ENCODE data around the gene PKHD1. TPM values are rescaled to one million over a fixed set of nuclear protein-coding genes. Genes with fewer than 3 reads are reported as not detected.

The PKHD1 gene
- total and polyA plus RNA-seq, 2 of the 8 experiments (the other 6 are each of a cell fraction or from before 2014, with no cell fraction given), result 0.06 to 0.09 TPM

- no peak for TF ChIP-seq CHD7 (IDR thresholded peaks at IDR 0.05; ENCODE audit: insufficient replicate concordance, low read length)
- TF ChIP-seq ATF2 (IDR thresholded peaks at IDR 0.05; ENCODE audit: low read length), result no peak
- no peak for TF ChIP-seq POLR2AphosphoS5 (IDR thresholded peaks at IDR 0.05; ENCODE audit: low read depth, low read length)
- no peak for TF ChIP-seq E2F6 (IDR thresholded peaks at IDR 0.05)
- no peak for TF ChIP-seq SP2 (IDR thresholded peaks at IDR 0.05; ENCODE audit: low read length)
- TF ChIP-seq RAD21 (IDR thresholded peaks at IDR 0.05 in 1 of 2, conservative IDR thresholded peaks at IDR 0.05 in 1 of 2; ENCODE audit: low read depth in 2 of 2, low read length in 2 of 2), result no peak
- TF ChIP-seq POU5F1 (IDR thresholded peaks at IDR 0.05; ENCODE audit: low read depth, low read length), result no peak
Observed at GRCh38 chr6:51704932-51705540, 382.4 kb downstream of the PKHD1 start (continued).

Data from H1 (cell line).